ENCODE measurements around the gene RAD52.
A peak's percentile ranks its signal among the peaks of the same experiment; 100 is the strongest.

Gene RAD52

DNA sequence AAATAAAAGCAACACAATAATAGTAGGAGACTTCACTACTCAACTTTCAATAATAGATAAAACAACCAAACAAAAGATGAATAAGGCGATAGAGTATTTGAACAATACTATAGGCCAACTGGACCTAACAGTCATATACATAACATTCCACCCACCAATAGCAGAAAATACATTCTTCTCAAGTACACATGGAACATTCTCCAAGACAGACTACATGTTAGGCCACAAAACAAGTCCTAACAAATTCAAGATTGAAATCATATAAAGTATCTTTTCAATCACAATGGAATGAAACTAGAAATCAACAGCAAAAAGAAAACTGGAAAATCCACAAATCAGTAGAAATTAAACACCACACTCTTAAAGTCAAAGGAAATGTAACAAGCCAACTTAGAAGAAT lies 28.8 kb downstream of the RAD52 start:
- Histone ChIP-seq H3K27me3 (ENCODE audit: control insufficient read depth in 5 of 5, insufficient read depth in 4 of 5, low read length in 5 of 5) (no peaks in the 10 kb centered on the region), H3K27ac (ENCODE audit: low read depth, low read length) (no peak overlapping the region), H3K4me3 (ENCODE audit: low read depth in 1 of 5, low read length in 5 of 5) (no peak overlapping the region), H3K36me3 (ENCODE audit: control insufficient read depth in 5 of 5, insufficient read depth in 5 of 5, low read length in 5 of 5) (peaks cover 5 to 54% (median 41%) of the 10 kb centered on the region in 5 donors), H3K4me1 (ENCODE audit: control insufficient read depth in 5 of 5, insufficient read depth in 5 of 5, low read length in 5 of 5) (no peaks in the 10 kb centered on the region), H3K9ac (ENCODE audit: low read length in 5 of 5) (no peak overlapping the region), H3K9me3 (ENCODE audit: control insufficient read depth in 5 of 5, low read length in 5 of 5) (no peaks in the 10 kb centered on the region)

DNA sequence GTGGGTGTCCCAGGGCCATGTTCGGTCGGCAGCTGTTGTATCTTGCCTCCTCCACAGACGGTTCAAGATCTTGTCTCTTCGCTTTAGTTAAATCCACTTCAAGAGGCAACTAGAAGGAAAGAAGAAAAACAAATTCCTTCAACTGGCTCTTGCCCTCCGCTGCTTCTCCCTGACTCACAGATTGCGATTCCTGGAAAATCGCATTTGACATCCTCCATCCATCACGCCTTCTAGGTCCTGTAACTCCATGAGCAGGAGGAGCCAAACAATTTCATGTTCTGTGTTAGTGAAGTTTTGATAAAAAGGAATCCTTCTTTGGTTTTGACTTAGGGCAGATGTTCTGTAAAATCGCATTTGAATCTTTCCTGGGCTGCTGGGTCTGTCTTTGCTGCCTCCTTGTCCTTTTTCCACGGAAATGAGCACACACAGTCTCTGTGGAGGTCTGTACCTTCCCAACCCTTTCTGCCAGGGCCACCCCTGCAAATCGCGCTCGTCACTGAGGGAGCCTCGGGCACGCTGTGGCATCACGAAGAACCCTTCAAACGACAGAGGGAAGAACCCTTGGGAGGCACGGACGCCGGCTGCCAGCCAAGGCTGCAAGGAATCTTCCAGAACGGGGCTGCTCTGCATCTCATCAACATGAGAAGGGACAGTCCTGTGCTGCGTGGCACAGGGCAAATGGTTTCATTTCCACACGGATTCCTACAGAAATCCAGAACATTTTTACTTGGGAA lies 32.6 kb downstream of the RAD52 start:
- H3K4me3 ChIP-seq (ENCODE audit: low read depth in 1 of 5, low read length in 5 of 5): no peak overlapping the region
- H3K9me3 ChIP-seq (ENCODE audit: control insufficient read depth in 5 of 5, low read length in 5 of 5): no peaks in the 10 kb centered on the region
- no peaks in the 10 kb centered on the region for H3K27me3 ChIP-seq (ENCODE audit: control insufficient read depth in 5 of 5, insufficient read depth in 4 of 5, low read length in 5 of 5)
- no peak overlapping the region for H3K9ac ChIP-seq (ENCODE audit: low read length in 5 of 5)
- H3K36me3 ChIP-seq (ENCODE audit: control insufficient read depth in 5 of 5, insufficient read depth in 5 of 5, low read length in 5 of 5): peaks cover 9 to 65% (median 48%) of the 10 kb centered on the region in 5 donors
- peaks cover 0 to 33% (median 4%) of the 10 kb centered on the region in 5 donors for H3K4me1 ChIP-seq (ENCODE audit: control insufficient read depth in 5 of 5, insufficient read depth in 5 of 5, low read length in 5 of 5)
- no peak overlapping the region for H3K27ac ChIP-seq (ENCODE audit: low read depth, low read length)

DNA sequence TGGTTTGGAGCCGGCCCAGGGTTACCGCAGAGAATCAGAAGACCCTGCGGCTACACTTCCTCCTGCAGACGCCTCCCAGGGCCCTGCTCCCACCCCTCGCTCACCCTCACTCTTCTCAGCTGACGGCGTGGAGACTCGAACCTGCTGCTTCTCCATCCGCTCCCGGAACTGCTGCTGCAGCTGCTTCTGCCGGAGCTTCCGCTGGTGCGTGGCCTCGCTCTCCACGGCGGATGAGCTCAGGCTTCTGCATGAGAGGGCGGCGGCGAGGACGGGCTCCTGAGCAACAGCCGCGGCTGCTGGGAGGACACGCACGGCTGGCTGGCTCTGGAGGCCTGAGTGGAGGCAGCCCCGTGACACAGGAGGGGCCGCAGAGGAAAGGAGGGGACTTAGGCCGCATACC lies 33.3 kb downstream of the RAD52 start:
- no peak overlapping the region for H3K4me3 ChIP-seq (ENCODE audit: low read depth in 1 of 5, low read length in 5 of 5)

DNA sequence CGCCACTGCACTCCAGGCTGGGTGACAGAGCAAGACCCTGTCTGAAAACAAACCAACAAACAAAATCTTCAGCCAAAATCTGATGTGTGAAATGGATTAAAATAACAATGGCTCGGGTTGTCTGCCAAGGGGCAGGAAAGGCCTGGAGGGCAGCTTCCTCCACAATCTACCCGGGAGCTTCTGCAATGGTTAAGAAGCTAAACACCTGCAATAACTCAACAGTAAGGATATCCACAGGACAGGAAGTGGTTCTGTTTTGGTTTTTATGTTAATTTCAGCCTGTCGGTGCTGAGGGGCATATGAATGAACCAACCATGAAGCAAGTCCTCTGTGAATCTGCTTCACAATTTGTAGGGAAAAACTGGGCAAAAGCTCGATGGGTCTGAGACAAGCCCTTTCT lies 34.4 kb downstream of the RAD52 start:
- H3K36me3 ChIP-seq (ENCODE audit: control insufficient read depth in 5 of 5, insufficient read depth in 5 of 5, low read length in 5 of 5): peaks cover 12 to 73% (median 48%) of the 10 kb centered on the region in 5 donors
- peaks cover 0 to 45% (median 4%) of the 10 kb centered on the region in 5 donors for H3K4me1 ChIP-seq (ENCODE audit: control insufficient read depth in 5 of 5, insufficient read depth in 5 of 5, low read length in 5 of 5)
- H3K9ac ChIP-seq (ENCODE audit: low read length in 5 of 5): no peak overlapping the region
- no peaks in the 10 kb centered on the region for H3K27me3 ChIP-seq (ENCODE audit: control insufficient read depth in 5 of 5, insufficient read depth in 4 of 5, low read length in 5 of 5)
- H3K27ac ChIP-seq (ENCODE audit: low read depth, low read length): no peak overlapping the region
- no peaks in the 10 kb centered on the region for H3K9me3 ChIP-seq (ENCODE audit: control insufficient read depth in 5 of 5, low read length in 5 of 5)
- H3K4me3 ChIP-seq (ENCODE audit: low read depth in 1 of 5, low read length in 5 of 5): no peak overlapping the region

More for the DNA sequence above, 33.3 kb downstream of the RAD52 start:
- H3K9me3 ChIP-seq (ENCODE audit: control insufficient read depth in 5 of 5, low read length in 5 of 5): no peaks in the 10 kb centered on the region
- peaks cover 0 to 40% (median 4%) of the 10 kb centered on the region in 5 donors for H3K4me1 ChIP-seq (ENCODE audit: control insufficient read depth in 5 of 5, insufficient read depth in 5 of 5, low read length in 5 of 5)
- no peaks in the 10 kb centered on the region for H3K27me3 ChIP-seq (ENCODE audit: control insufficient read depth in 5 of 5, insufficient read depth in 4 of 5, low read length in 5 of 5)
- H3K9ac ChIP-seq (ENCODE audit: low read length in 5 of 5): no peak overlapping the region
- H3K27ac ChIP-seq (ENCODE audit: low read depth, low read length): no peak overlapping the region
- H3K36me3 ChIP-seq (ENCODE audit: control insufficient read depth in 5 of 5, insufficient read depth in 5 of 5, low read length in 5 of 5): peaks cover 9 to 65% (median 47%) of the 10 kb centered on the region in 5 donors

DNA sequence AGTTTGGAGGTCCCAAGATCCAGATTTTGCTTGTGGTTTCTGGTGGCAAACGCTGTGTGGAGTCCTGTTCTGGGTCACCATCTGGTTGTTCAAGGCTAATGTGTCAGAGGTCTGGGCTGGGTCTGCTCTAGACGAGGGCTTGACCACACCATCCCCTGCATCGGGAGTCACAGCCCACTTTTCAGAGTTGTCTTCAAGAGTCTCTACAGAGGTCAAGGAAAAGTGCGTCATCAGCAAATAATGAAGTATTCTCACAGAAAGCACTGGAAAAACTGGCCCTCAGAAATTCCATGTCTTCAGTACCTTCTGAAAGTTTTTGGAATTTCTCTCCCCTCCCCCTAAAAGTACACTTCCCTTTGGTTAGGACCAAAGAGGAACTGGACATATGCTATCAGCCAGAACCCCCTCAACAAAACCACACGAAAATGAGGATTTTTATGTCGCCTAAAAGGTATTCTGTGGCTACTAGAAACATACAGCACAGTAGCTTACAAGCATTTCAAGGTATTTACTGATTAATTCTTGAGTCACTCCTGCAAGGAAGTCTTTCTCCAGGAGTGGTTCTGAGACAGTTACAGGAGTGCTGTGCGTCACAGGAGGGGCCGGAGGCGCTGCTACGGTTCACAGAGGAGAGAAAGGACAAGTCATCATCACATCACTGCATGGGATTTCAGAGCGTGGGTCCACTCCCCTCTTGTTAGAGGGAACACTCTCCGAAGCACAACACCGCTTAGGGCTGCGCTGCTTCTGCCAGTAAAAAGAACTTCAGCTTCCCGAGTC lies 35.4 kb downstream of the RAD52 start:
- Histone ChIP-seq H3K27me3 (ENCODE audit: control insufficient read depth in 5 of 5, insufficient read depth in 4 of 5, low read length in 5 of 5) (no peaks in the 10 kb centered on the region), H3K4me1 (ENCODE audit: control insufficient read depth in 5 of 5, insufficient read depth in 5 of 5, low read length in 5 of 5) (peaks cover 0 to 47% (median 4%) of the 10 kb centered on the region in 5 donors), H3K4me3 (ENCODE audit: low read depth in 1 of 5, low read length in 5 of 5) (no peak overlapping the region), H3K27ac (ENCODE audit: low read depth, low read length) (no peak overlapping the region), H3K9ac (ENCODE audit: low read length in 5 of 5) (peak overlapping the region in 1 of 5 donors; percentile 25), H3K36me3 (ENCODE audit: control insufficient read depth in 5 of 5, insufficient read depth in 5 of 5, low read length in 5 of 5) (peaks cover 18 to 77% (median 52%) of the 10 kb centered on the region in 5 donors), H3K9me3 (ENCODE audit: control insufficient read depth in 5 of 5, low read length in 5 of 5) (no peaks in the 10 kb centered on the region)

DNA sequence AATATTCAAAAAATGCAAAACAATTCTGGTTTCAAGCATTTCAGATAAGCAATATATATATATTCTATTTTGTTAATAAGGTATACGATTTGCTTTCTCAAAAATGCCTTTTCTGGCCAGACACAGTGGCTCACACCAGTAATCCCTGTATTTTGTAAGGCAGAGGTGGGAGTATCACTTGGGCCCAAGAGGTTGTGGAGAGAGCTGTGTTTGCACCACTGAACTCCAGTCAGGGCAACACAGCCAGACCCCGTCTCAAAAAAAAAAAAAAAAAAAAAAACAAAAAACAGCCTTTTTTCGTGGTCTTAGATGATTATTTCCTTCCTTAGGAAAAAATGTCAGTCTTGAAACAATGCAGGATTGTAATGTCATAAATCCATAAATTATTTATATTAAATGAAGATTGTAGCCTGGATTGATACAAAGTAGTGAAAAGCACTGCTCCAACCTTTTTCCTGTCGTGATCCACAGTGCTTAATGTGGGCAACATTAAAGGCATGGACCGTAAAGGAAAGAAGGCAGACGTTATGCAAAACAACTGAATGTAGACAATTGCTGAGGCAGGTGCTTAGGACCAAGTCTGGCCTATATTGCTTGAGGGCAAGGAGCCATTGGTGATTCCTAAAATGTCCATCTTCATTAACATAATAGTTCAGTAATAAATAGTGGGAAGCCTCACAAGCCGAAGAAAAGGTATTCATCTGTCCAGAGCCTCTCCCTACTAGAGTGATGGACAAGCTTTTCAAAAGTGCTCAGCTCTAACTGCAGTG lies 36.8 kb downstream of the RAD52 start:
- H3K4me1 ChIP-seq (ENCODE audit: control insufficient read depth in 5 of 5, insufficient read depth in 5 of 5, low read length in 5 of 5): peaks cover 0 to 52% (median 4%) of the 10 kb centered on the region in 5 donors
- peaks cover 23 to 85% (median 64%) of the 10 kb centered on the region in 5 donors for H3K36me3 ChIP-seq (ENCODE audit: control insufficient read depth in 5 of 5, insufficient read depth in 5 of 5, low read length in 5 of 5)
- no peak overlapping the region for H3K27ac ChIP-seq (ENCODE audit: low read depth, low read length)
- no peak overlapping the region for H3K4me3 ChIP-seq (ENCODE audit: low read depth in 1 of 5, low read length in 5 of 5)
- no peaks in the 10 kb centered on the region for H3K9me3 ChIP-seq (ENCODE audit: control insufficient read depth in 5 of 5, low read length in 5 of 5)
- no peak overlapping the region for H3K9ac ChIP-seq (ENCODE audit: low read length in 5 of 5)
- H3K27me3 ChIP-seq (ENCODE audit: control insufficient read depth in 5 of 5, insufficient read depth in 4 of 5, low read length in 5 of 5): no peaks in the 10 kb centered on the region

DNA sequence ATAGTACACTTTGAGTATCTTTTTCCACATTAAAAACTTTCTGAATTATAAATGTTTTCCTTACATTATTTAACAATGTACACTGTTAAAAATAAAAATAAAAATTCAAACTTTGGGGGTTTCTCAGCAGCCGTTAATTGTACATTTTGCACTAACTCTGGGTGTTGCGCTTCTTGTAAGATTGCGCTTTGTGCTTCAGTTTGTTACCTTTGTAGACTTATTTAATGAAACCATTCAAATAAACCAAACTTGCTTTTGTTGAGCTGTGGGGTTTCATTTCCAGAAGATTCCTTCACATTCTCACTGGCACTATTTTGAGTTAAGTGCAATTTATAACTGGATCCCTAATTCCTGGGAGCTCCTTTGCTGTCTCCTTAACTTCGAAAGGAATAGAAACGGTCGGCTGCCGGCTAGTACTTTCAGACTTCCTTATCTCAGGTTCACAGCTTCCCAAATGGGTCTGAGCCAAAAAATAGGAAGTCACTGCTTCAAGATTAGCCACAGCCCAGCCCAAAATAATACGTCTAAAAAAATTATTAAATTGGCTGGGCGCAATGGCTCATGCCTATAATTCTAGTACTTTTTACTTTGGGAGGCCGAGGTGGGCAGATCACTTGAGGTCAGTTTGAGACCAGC lies 38.2 kb downstream of the RAD52 start:
- no peak overlapping the region for H3K27ac ChIP-seq (ENCODE audit: low read depth, low read length)
- peaks cover 23 to 85% (median 65%) of the 10 kb centered on the region in 5 donors for H3K36me3 ChIP-seq (ENCODE audit: control insufficient read depth in 5 of 5, insufficient read depth in 5 of 5, low read length in 5 of 5)

DNA sequence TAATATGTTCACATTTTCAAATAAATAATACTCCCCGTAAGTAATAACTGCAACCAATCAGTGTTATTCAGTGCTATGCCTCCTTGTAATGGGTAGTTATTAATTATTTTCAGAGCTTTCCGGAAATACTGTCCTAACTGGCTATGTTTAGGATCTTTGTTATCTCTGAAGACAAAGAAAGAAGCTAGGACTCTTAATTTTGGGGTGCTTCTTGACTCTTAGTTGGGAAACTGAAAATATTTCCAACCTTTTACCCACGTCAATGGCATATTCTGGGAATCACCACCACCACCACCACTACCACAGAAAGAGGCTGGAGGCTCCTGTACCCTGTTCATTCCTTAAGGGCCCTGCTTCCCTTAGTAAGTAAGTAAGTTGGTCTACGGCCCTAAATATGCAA lies 39.1 kb downstream of the RAD52 start:
- H3K27ac ChIP-seq (ENCODE audit: low read depth, low read length): no peak overlapping the region
- peaks cover 23 to 87% (median 68%) of the 10 kb centered on the region in 5 donors for H3K36me3 ChIP-seq (ENCODE audit: control insufficient read depth in 5 of 5, insufficient read depth in 5 of 5, low read length in 5 of 5)
- peaks cover 0 to 56% (median 7%) of the 10 kb centered on the region in 5 donors for H3K4me1 ChIP-seq (ENCODE audit: control insufficient read depth in 5 of 5, insufficient read depth in 5 of 5, low read length in 5 of 5)
- H3K9me3 ChIP-seq (ENCODE audit: control insufficient read depth in 5 of 5, low read length in 5 of 5): no peaks in the 10 kb centered on the region
- peak overlapping the region in 1 of 5 donors; percentile 27 for H3K9ac ChIP-seq (ENCODE audit: low read length in 5 of 5)
- no peak overlapping the region for H3K4me3 ChIP-seq (ENCODE audit: low read depth in 1 of 5, low read length in 5 of 5)
- no peaks in the 10 kb centered on the region for H3K27me3 ChIP-seq (ENCODE audit: control insufficient read depth in 5 of 5, insufficient read depth in 4 of 5, low read length in 5 of 5)

More for the DNA sequence above, 38.2 kb downstream of the RAD52 start:
- Histone ChIP-seq H3K9me3 (ENCODE audit: control insufficient read depth in 5 of 5, low read length in 5 of 5) (no peaks in the 10 kb centered on the region), H3K4me1 (ENCODE audit: control insufficient read depth in 5 of 5, insufficient read depth in 5 of 5, low read length in 5 of 5) (peaks cover 0 to 52% (median 4%) of the 10 kb centered on the region in 5 donors), H3K4me3 (ENCODE audit: low read depth in 1 of 5, low read length in 5 of 5) (no peak overlapping the region), H3K27me3 (ENCODE audit: control insufficient read depth in 5 of 5, insufficient read depth in 4 of 5, low read length in 5 of 5) (no peaks in the 10 kb centered on the region), H3K9ac (ENCODE audit: low read length in 5 of 5) (no peak overlapping the region)

DNA sequence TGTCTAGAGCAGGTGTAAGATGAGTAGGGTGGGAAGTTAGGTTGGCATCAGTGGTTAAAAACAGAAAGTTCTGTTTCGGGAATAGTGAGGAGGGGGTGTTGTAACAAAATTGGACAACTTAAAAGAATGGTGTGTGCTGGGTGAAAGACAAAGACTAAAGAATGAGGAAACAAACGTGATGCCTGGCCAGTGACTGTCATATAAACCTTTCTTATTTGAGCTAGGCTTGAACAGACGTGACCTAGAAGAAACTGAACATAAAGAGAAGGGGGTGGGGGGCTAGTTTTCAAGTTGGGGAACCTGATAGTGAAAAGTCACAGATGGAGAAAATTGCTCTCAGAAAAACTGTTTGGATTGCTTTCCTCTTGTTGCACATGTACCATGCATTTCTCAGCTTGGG lies 39.6 kb downstream of the RAD52 start:
- peaks cover 0 to 50% (median 7%) of the 10 kb centered on the region in 5 donors for H3K4me1 ChIP-seq (ENCODE audit: control insufficient read depth in 5 of 5, insufficient read depth in 5 of 5, low read length in 5 of 5)
- peaks cover 26 to 87% (median 72%) of the 10 kb centered on the region in 5 donors for H3K36me3 ChIP-seq (ENCODE audit: control insufficient read depth in 5 of 5, insufficient read depth in 5 of 5, low read length in 5 of 5)
- H3K27ac ChIP-seq (ENCODE audit: low read depth, low read length): no peak overlapping the region
- no peak overlapping the region for H3K4me3 ChIP-seq (ENCODE audit: low read depth in 1 of 5, low read length in 5 of 5)
- no peaks in the 10 kb centered on the region for H3K9me3 ChIP-seq (ENCODE audit: control insufficient read depth in 5 of 5, low read length in 5 of 5)
- no peak overlapping the region for H3K9ac ChIP-seq (ENCODE audit: low read length in 5 of 5)
- H3K27me3 ChIP-seq (ENCODE audit: control insufficient read depth in 5 of 5, insufficient read depth in 4 of 5, low read length in 5 of 5): no peaks in the 10 kb centered on the region

Measured in subcutaneous abdominal adipose tissue (tissue), 5 donors.